ENCODE measurements around the gene METTL1. TPM values are rescaled to one million over a fixed set of nuclear protein-coding genes. Genes with fewer than 3 reads are reported as not detected.
A peak's percentile ranks its signal among the peaks of the same experiment; 100 is the strongest.
"Not testable (repeated sequence)": the region's sequence is repeated elsewhere in the genome, so short reads cannot be mapped to it uniquely, and the experiment has no call there.

The METTL1 gene
- total RNA-seq, 1 experiment from 2014 or later, result 21.0 TPM

DNA sequence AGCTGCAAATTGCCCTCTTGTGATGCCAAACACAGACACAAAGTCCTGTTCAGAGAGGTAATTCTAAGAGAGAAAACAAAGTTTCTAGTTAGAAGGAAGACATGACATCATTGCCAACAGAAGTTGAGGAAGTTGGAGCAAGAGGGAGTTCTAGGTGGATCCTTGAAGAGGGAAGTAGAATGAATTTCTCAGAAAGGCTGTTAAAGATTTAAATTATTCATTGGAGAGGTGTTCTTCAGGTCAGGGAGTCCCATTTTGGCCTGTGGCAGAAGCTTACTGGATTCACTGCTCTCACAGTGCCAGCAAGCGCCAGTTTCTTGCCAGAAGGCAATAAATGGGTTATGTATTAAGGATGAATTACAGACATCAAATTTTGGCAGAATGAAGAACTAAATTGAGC is 26.0 kb upstream of the METTL1 start:
- DNase-seq (ENCODE audit: low read depth), result no peak

DNA sequence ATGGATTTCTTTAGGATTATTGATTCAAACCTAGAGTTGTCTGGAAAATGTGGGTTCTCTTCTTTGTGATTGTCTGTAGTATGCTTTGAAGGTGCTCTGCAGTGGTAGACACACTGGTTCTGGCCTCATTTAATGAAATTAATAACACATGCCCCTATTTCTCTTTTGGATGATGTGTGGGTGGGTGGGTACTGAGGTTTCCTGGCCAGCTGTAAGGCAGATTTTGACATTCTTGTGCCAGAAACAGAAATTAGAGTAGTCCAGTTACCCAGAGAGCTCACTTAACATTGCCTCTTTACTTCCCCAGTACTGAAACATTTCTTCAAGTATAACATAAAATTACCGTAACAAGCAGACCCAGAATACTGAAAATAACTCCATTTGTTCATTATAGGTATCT is 25.1 kb upstream of the METTL1 start:
- DNase-seq (ENCODE audit: low read depth), result no peak

DNA sequence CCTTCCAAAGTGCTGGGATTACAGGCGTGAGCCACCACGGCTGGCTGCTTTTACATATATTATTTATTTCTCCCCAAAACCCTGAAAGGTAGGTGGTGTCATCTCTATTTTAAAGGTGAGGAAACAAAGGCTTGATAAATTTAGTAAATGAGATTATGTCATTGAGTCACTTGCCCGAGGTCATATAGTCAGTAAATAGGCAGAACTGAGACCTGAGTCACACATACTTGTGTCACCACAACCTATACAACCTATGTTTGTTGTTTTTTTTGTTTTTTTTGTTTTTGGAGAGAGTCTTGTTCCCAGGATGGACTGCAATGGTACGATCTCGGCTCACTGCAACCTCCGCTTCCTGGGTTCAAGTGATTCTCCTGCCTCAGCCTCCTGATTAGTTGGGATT is 23.4 kb upstream of the METTL1 start:
- DNase-seq (ENCODE audit: low read depth), result peak; percentile 30

DNA sequence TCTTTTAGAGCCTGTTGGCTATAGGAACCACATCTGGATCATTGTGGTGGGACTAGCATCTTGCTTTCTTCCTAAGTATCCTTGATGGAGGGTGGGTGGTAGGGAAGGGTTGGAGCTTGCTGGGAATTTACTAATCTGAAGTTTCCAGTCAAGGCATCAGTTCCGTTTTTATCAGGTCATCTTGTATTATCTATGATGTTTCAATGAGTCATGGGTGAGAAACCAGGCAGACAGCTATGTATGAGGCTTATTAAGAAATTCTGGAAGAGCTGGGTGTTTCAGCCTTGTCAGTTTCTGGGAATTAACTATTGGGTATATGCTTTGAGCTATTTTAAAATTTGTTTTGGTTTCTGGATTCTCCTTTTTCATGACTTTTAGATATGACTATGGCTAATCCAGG is 22.0 kb upstream of the METTL1 start:
- peak; percentile 54 for DNase-seq (ENCODE audit: low read depth)

DNA sequence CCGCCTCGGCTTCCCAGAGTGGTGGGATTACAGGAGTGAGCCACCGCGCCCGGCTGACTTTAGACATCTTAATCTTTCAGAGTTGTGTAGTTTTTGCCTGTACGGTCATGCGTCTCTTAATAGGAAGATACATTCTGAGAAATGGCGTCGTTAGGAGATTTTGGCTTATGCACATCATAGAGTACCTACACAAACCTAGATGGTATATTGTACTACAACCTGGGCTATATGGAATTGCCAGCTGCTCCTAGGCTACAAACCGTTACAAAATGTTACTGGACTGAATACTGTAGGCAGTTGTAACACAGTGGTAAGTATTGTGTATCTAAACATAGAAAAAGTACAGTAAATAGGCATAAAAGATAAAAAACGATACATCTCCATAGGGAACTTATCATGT is 12.0 kb upstream of the METTL1 start:
- DNase-seq (ENCODE audit: low read depth), result no peak

DNA sequence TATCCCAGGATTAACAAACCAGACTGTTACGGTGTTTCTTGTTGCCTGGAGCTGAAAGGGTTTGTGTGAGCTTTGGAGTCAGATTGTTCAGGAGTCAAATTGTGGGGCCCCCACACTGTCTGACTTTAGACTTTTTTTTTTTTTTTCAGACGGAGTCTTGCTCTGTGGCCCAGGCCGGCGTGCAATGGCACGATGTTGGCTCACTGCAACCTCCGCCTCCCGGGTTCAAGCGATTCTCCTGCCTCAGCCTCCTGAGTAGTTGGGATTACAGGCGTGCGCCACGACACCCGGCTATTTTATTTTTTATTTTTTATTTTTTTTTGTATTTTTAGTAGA is 11.5 kb upstream of the METTL1 start:
- DNase-seq (ENCODE audit: low read depth), result no peak

DNA sequence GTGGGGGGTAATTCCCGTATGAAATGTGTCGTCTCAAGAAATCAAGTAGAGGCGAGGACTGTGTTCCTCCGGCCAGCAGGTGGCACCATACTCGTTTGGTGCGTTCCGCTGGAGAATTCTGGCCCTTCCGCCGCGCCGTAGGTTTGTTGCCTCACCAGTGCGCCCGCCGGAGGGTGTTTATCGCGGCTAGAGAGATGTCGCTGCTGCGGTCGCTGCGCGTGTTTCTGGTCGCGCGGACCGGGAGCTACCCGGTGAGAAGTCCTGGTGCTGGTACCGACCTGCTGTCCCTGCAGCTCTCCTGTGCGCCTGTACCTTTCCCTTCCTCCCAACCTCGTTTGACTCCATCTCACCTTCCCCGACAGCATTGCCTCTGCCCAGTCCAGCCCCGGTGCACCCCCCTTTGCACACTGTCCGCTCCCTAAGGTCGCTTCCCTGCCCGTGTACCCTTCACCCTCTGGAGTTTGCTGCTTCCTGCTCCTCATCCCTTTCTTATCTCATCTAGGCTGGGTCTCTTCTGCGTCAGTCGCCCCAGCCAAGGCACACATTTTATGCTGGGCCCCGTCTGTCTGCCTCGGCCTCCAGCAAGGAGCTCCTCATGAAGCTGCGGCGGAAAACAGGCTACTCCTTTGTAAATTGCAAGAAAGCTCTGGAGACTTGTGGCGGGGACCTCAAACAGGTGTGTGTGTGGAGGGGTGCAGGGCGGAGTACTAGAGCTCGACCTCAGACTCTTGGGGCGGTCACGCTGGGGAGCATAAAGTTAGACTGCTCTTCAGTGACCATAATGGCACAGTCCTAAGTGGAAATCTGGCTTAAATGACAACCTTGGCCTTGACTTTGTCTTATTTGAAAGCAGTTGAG is 10.9 kb upstream of the METTL1 start, which contains the start of gene TSFM:
TSS of gene TSFM (plus strand) at position 180 of the 858 bp plus-strand sequence. CDS start at position 195, 15 bp downstream.
- peak; percentile 96 for DNase-seq (ENCODE audit: low read depth)

DNA sequence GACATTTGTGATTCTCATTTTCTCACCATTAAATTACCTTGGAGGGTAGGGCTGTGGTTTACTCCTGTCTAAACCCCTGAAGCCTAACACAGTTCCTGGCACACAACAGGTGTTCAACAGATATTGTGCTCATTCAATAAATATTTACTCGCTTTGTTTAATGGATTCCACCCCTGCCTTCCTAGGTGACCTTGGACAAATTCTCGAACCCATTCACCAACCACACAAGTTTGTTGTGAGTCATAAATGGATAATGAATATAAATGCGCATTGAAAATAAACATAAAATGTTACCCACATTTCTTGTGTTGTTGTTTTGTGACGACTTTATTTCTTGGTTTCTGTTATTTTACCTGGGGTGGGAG is 10.3 kb upstream of the METTL1 start:
- no peak for DNase-seq (ENCODE audit: low read depth)

DNA sequence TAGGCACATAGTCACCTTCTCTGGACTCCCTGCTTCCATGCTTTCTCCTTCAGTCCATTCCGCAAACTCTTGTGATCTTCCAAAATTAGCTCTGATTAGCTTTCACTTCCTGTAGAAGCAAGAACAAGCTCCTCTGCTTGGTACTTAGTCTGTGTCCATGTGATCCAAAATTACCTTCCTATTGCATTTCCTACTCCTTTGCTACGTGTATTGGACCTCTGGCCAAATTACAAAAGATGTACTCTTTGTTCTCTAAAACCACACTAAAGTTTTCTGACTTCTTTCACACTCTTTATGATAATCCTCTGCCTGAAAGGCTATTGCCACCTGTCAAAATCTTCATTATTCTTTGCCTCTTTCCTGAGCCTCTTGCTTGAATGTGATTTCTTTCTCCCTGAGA is 9.9 kb upstream of the METTL1 start:
- no peak for DNase-seq (ENCODE audit: low read depth)

DNA sequence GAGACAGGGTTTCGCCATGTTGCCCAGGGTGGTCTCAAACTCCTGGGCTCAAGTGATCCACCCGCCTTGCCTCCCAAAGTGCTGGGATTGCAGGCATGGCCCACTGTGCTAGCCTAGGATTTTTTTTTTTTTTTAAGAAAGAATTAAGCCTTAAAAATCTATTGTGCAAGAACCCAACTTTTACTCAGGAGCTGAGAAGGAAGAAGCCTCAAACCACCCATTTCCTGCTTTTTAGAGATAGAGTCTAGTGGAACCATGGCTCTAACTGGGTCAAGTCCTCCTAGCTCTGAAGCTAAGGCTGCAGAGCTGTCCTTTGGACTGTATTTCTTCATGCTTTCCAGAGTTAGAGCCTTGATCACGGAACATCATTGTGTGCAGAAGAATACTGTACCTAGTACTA is 9.3 kb upstream of the METTL1 start:
- no peak for DNase-seq (ENCODE audit: low read depth)

DNA sequence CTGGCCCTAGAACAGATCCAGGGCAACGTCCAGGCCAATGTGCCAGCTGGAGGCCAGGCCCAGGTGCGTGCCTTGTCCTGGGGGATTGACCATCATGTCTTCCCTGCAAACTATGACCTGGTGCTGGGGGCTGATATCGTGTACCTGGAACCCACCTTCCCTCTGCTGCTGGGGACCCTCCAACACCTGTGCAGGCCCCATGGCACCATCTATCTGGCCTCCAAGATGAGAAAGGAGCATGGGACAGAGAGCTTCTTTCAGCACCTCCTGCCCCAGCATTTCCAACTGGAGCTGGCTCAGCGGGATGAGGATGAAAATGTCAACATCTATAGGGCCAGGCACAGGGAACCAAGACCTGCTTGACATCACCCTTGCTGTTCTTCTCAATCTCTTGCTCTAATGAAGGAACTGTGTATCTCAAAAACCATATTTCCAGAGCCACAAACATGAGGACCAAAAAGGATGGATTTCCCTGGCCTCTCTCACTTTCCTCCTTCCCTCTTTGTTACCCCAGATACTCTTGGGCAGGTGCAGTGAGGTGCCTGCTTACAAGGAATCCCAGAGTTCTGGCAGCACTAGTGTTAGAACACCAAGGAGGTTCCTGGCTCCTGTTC is 8.5 kb upstream of the METTL1 start:
- no peak for DNase-seq (ENCODE audit: low read depth)

DNA sequence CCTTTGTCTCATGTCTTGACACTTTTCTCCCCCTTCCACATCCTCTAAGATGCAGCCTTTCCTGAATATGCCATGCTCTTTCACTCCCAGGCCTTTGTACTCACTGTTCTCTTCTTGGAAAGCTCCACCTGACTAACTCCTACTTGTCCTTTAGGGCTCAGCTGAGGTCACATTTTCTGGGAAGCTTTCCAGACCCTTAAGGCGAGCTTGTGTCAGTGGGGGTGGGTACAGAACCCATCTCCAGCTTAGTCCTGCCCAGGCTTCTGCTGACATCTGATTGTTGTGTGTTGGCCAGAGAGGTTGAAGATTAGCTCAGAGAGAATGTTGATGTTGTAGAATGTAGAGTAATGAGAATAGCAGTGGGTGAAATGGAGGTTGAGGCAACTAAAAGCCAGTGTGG is 7.8 kb upstream of the METTL1 start:
- no peak for DNase-seq (ENCODE audit: low read depth)

DNA sequence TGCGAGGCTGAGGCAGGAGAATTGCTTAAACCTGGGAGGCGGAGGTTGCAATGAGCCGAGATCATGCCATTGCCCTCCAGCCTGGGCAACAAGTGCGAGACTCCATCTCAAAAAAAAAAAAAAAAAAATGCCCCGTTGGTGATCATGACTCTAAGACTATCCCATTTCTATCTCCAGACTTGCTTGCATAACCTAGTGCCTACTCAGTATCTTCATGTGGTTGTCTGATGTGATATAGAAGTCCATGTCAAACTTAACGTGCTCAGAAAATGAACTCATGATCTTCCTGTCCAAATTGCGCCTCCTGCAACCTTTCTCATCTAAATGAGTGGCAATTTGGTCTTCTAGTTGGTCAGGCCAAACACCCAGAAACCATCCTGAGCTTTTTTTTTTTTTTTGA is 6.0 kb upstream of the METTL1 start:
- no peak for DNase-seq (ENCODE audit: low read depth)

DNA sequence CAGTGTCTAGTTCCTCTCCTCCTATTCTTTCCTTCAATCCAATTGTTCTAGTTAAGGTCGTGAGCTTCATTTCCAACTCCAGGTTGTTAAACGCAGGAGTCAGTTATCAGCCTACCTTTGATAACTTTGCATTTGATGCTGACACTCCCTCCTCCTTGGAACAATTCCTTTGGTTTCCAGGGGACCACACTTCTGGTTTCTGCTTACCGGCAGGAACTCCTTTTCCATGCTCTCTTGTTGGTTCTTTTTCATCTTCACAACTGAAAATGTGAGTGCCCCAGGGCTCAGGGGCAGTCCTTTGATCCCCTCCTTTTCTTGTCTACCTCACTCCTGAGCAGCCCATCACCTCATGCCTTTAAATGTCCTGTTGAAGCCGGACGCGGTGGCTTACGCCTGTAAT is 5.5 kb upstream of the METTL1 start:
- no peak for DNase-seq (ENCODE audit: low read depth)

DNA sequence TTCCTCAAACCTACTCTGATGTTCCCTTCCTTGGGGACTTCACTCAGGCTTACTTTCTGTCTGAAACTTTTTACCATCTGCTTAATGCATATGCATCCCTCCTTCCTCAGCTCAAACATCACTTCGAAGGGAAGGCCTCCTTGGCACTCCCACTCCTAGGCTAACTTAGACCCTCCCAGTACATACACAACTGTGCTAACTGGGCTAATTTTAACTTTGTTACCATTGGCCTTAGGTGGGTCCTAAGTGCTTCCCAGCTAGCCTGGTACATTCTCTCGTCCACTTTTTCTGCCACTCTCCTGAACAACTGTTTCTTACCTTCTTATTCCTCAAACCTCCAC is 4.3 kb upstream of the METTL1 start:
- no peak for DNase-seq (ENCODE audit: low read depth)

DNA sequence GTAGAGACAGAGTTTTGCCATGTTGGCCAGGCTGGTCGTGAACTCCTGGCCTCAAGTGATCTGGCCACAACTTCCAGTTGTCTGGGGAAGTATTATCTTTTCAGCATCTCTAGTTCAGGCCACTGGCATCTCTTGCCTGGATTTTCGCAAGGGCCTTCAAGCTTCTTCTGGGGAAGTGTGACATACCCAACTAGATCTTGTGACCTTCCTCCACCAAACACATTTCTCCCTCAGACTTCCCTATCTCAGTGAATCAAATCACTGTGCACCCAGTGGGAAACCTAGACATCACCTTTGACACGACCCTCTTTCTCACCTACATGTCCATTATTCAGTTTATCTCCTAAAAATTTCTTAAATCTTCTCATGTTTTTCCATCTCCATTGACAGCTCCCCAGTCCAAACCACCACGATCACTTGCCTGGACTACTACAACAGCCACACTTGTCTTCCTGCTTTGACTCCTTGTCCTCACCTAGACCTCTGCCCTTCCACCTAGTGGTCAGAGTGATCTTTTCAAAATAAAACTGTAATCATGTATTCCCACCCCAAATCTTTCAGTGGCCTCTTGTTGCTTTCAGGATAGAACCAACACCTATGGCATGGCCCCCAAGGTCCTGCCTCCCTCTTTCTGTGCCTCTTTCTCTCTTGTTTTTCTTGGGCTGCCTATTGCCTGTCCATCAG is 3.8 kb upstream of the METTL1 start:
- DNase-seq (ENCODE audit: low read depth), result no peak

DNA sequence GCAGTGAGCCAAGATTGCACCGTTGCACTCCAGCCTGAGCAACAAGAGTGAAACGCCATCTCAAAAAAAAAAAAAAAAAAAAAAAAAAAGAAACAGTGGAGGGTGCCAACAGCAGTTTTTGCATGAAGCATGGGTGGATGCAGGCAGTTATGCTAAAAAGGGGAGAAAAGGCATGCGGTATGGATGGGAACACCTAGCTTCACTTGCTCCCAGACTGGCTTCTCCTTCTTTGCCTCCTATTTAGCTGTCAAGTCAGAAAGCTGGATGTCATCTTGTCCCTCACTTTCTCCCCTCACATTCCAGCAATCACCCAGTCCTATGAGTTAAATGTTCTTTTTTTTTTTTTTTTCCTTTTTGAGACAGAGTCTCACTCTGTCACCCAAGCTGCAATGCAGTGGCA is 3.1 kb upstream of the METTL1 start:
- DNase-seq (ENCODE audit: low read depth), result no peak

DNA sequence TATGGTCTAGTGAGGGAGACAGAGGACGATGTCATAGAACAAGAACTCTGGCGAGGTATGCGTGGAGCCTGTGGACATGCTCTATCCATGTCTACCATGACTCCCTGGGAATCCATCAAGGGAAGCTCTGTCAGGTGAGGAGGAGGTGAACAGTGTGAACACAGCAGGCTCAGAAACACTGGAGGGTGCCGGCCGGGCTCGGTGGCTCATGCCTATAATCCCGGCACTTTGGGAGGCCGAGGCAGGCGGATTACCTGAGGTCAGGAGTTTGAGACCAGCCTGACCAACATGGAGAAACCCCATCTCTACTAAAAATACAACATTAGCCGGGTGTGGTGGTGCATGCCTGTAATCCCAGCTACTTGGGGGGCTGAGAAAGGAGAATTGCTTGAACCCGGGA is 2.7 kb upstream of the METTL1 start:
- DNase-seq (ENCODE audit: low read depth), result not testable (repeated sequence)

DNA sequence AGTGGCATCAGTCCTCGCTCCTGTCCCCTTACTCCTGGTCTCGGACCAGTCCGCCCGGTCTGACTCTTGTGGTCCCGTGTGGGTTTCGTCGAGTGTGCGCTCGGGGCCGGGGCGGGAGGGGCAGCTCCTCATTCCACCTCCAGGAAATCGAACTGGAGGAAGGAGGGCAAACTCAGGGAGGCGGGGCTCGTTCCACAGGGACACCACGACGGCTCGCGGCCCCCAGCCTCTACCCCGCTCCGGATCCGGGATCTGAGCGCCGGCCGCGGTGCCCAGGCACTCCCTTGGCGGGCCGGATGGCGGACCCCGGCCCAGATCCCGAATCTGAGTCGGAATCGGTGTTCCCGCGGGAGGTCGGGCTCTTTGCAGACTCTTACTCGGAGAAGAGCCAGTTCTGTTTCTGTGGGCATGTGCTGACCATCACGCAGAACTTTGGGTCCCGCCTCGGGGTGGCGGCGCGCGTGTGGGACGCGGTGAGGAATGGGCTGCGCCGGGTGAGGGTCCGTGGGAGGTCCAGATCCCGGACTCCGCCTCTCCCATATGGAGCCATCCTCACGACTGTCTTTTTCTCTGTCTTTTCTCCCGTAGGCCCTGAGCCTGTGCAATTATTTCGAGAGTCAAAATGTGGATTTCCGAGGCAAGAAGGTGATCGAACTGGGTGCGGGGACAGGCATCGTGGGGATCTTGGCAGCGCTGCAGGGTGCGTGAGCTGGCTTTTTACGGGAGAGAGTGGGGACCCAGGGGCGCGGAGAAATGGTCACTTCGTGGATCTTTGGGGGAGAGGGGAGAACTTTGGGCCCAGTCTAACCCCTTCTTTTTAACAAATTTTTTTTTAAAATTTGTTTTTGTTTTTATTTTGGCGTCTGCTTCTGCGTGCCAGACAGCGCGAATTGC is 771 bp upstream of the METTL1 start, which contains the start of gene EEF1AKMT3:
TSS of gene EEF1AKMT3 (plus strand) at position 186 of the 894 bp plus-strand sequence. CDS start at position 297, 111 bp downstream.
- peak; percentile 72 for DNase-seq (ENCODE audit: low read depth)

DNA sequence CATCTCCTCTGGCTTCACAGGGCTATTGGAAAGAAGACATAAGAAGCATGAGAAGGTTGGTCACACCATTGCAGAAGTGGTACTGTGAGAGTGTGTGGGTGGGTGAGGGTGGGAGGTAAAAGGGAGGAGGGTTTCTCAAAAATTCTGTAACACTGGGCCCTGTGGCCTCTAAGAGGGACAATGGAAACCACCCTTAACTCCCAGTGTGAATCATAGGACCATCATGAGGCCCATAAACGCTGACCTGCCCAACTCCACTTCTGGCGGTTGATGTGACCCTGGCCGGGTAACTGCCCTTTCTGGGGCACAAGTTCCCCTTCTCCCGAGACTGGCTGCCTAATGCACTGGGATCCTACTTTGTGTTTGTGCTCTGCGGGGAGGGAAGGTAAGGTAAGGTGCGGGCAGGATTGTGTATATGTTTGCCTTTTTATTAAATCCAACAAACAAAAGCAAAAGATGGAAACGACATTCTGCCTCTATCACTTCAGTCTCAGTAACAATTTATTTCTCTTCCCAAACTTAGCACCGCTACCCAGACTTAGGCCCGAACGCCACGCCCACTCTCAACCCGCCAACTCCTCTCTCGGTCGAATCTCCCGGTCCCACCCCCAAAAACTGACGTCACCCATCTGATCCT is 551 bp downstream of the METTL1 start:
- peak; percentile 96 for DNase-seq (ENCODE audit: low read depth)

DNA sequence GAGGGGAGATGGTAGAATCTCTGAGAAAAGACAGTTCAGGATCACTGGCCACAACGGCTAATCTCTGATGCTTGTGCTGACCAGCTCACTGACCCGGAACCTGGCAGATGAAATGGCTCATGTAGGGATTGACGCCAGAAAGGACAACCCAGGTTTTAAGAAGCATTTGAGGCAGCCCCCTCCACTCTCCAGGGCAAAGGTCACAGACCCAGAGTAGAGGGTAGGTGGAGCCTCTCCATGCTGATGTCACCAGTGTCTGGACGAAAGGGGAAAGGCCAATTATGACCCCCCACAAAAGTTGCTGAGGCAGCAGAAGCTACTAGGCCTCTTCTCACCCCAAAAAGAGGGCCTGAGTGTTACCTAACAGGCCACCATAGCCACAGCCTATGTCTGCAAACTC is 1.2 kb downstream of the METTL1 start:
- DNase-seq (ENCODE audit: low read depth), result no peak

Measured in Daoy (cell line).